Stimulated activated CD4-positive, alpha-beta T cell treated with anti-CD3 and anti-CD28 coated beads, Interleukin-2, amount 100 ng/mL, for 24 hours (primary cell): Measurements from ENCODE around the gene DEFB128.

ENCODE experiments used
- DNase-seq, 2 donors: peaks; one replicate each; pipeline ENCODE4 v3.0.0-alpha.2; 2020

Gene DEFB128

GRCh38 chr20:145877-146276 lies 43.6 kb downstream of the DEFB128 start:
- DNase-seq, result no peak

GRCh38 chr20:142290-142689 lies 47.2 kb downstream of the DEFB128 start, which contains the start of gene DEFB126:
Gene DEFB126, plus strand, starts transcription at chr20:142590. Its CDS starts 39 bp downstream, at chr20:142629.
- no peak for DNase-seq
